AG04449 (cell line): ENCODE results near the gene GMCL1.

ENCODE experiments used
- CTCF ChIA-PET: fragments of 350-600 bp; formaldehyde crosslinking; extraction: SDS; loops from one replicate; lab custom pipeline; 2021; ENCODE audit warnings: antibody characterized with exemption; lab: Yijun Ruan, JAX
- POLR2A ChIA-PET: fragments of 400-600, 350-600 bp; formaldehyde crosslinking; extraction: SDS; loops from one replicate; lab custom pipeline; 2020; ENCODE audit warnings: antibody characterized with exemption, inconsistent platforms; lab: Yijun Ruan, JAX
- DNase-seq: peaks from one replicate; pipeline ENCODE4 v3.0.0-alpha.2; 2010; ENCODE audit warnings: low read depth, low spot score
- H3K4me3 ChIP-seq: 2 replicates; pipeline ENCODE4 v1.5.1; 2011; ENCODE audit warnings: low read depth, mild to moderate bottlenecking, control low read depth, low read length
- CTCF ChIP-seq: IDR thresholded peaks from one replicate; pipeline ENCODE4 v1.5.1; 2011; ENCODE audit warnings: mild to moderate bottlenecking, moderate library complexity, low read length, control low read depth, inconsistent platforms; ENCODE audit not compliant: insufficient read depth; ENCODE audit errors: missing control alignments

The GMCL1 gene

GRCh38 chr2:69918401-69918800 is 88.9 kb downstream of the GMCL1 start:
- ChIA-PET POLR2A (no interaction called here), CTCF (interaction anchor here (3.0 kb wide), 1 partner anchor 152 kb away, joined by 22 read pairs; no protein-coding TSS in a partner anchor)
- H3K4me3 ChIP-seq, result no peak overlapping the region
- DNase-seq, result no peak
- TF ChIP-seq CTCF, result no peak

GRCh38 chr2:69923116-69923515 is 93.7 kb downstream of the GMCL1 start:
- DNase-seq, result no peak
- POLR2A ChIA-PET, result no interaction called here
- no peak overlapping the region for H3K4me3 ChIP-seq
- CTCF ChIA-PET, result interaction anchor here (1.3 to 2.5 kb wide), 4 partner anchors 9 to 147 kb away, joined by 5 to 9 read pairs (median 6); no protein-coding TSS in a partner anchor
- no peak for TF ChIP-seq CTCF

GRCh38 chr2:69926849-69927515 is 97.5 kb downstream of the GMCL1 start:
- POLR2A ChIA-PET, result no interaction called here
- CTCF ChIA-PET, result no interaction called here
- no peak for DNase-seq
- no peak for TF ChIP-seq CTCF
- H3K4me3 ChIP-seq, result no peak overlapping the region
